HepG2 (cell line): ENCODE measurements around the gene CD9. TPM values are rescaled to one million over a fixed set of nuclear protein-coding genes. Genes with fewer than 3 reads are reported as not detected.

ENCODE experiments used
- BHLHE40 ChIP-seq: IDR thresholded peaks from 2 replicates; pipeline ENCODE4 v1.6.1; 2011; ENCODE audit warnings: low read length, improper control_type of control experiment
- GLI4 ChIP-seq: sonication (generic); formaldehyde crosslinking; IDR thresholded peaks from 2 replicates; pipeline ENCODE4 v1.5.1; 2020; ENCODE audit warnings: missing genetic modification reagents, mild to moderate bottlenecking, moderate library complexity, borderline replicate concordance
- HDAC6 ChIP-seq: fragments of 200-600 bp; sonication (generic); IDR thresholded peaks from 2 replicates; pipeline ENCODE4 v1.7.0; 2017; ENCODE audit warnings: mild to moderate bottlenecking, antibody characterized with exemption, low read length, low read depth
- JUND ChIP-seq: sonication (generic); formaldehyde crosslinking; IDR thresholded peaks from 2 replicates; pipeline ENCODE4 v1.8.0; 2022; ENCODE audit warnings: mild to moderate bottlenecking, missing genetic modification reagents
- NFYC ChIP-seq: IDR thresholded peaks from 2 replicates; pipeline ENCODE4 v1.6.1; 2016; ENCODE audit warnings: missing genetic modification reagents, missing compliant biosample characterization
- PHB2 ChIP-seq: fragments of 450-650 bp; IDR thresholded peaks from 2 replicates; pipeline ENCODE4 v1.6.1; 2018; ENCODE audit not compliant: partially characterized antibody
- POLR2A ChIP-seq, 2 experiments: IDR thresholded peaks; 2 replicates each; pipeline ENCODE4 v1.6.1; 2011; ENCODE audit warnings: low read depth in 2 of 2, low read length in 2 of 2, mild to moderate bottlenecking in 1 of 2, moderate library complexity in 1 of 2; ENCODE audit not compliant: insufficient read depth in 1 of 2
- RNF2 ChIP-seq: fragments of 450-650 bp; conservative IDR thresholded peaks from 2 replicates; pipeline ENCODE4 v1.6.1; 2016; ENCODE audit warnings: low read depth
- SNRNP70 ChIP-seq: fragments of 200-400 bp; formaldehyde crosslinking; IDR thresholded peaks from 2 replicates; pipeline ENCODE4 v1.6.1; 2017; ENCODE audit warnings: mild to moderate bottlenecking, low read depth, low read length, moderate library complexity
- ZMYM3 ChIP-seq: sonication (generic); formaldehyde crosslinking; IDR thresholded peaks from 2 replicates; pipeline ENCODE4 v1.5.1; 2020; ENCODE audit warnings: mild to moderate bottlenecking, missing genetic modification reagents
- ZNF562 ChIP-seq: sonication (generic); formaldehyde crosslinking; IDR thresholded peaks from 2 replicates; pipeline ENCODE4 v1.8.0; 2022; ENCODE audit warnings: missing genetic modification reagents, borderline replicate concordance
- ZNF761 ChIP-seq: sonication (generic); formaldehyde crosslinking; conservative IDR thresholded peaks from 2 replicates; pipeline ENCODE4 v1.4.0; 2020; ENCODE audit warnings: mild to moderate bottlenecking, missing genetic modification reagents
- polyA plus RNA-seq, 8 experiments: library from polyadenylated mRNA; depleted of rRNA in 3 of 8; stranded (reverse) in 7 of 8; unstranded in 1 of 8; fragments of >200 nt; fragmentation: Illumina TruSeq in 4 of 8; extraction: Trizol in 4 of 8; gene quantifications; 2 replicates each; pipeline versions ENCODE4 v1.2.1 to v1.2.3, GENCODE V29; 2011 to 2016; ENCODE audit warnings: low read depth in 4 of 8, missing spikeins in 1 of 8, mixed read lengths in 1 of 8; ENCODE audit not compliant: insufficient read depth in 1 of 8
- total RNA-seq, 5 experiments: library from RNA; depleted of rRNA; stranded (reverse); fragments of >200 nt; fragmentation: Illumina TruSeq; extraction: Trizol; gene quantifications; 2 replicates each; pipeline ENCODE4 v1.2.3, GENCODE V29; 2016; ENCODE audit warnings: low read depth in 1 of 5
- TF ChIP-seq, protein P1 (sequence below): IDR thresholded peaks from 2 replicates; pipeline ENCODE4 v1.6.1; 2016; ENCODE audit warnings: low read depth, borderline replicate concordance
- TF ChIP-seq, protein P2 (sequence below): sonication (generic); formaldehyde crosslinking; conservative IDR thresholded peaks from 2 replicates; pipeline ENCODE4 v1.4.0; 2020; ENCODE audit warnings: missing genetic modification reagents
- TF ChIP-seq, protein P3 (sequence below): sonication (generic); formaldehyde crosslinking; conservative IDR thresholded peaks from 2 replicates; pipeline ENCODE4 v1.8.0; 2022; ENCODE audit warnings: mild to moderate bottlenecking, moderate library complexity, missing genetic modification reagents
- TF ChIP-seq, protein P4 (sequence below): sonication (generic); formaldehyde crosslinking; IDR thresholded peaks from 2 replicates; pipeline ENCODE4 v1.4.0; 2020; ENCODE audit warnings: missing genetic modification reagents, borderline replicate concordance
- TF ChIP-seq, protein P5 (sequence below): sonication (generic); formaldehyde crosslinking; IDR thresholded peaks from 2 replicates; pipeline ENCODE4 v1.4.0; 2020; ENCODE audit warnings: missing genetic modification reagents

Gene CD9
- total and polyA plus RNA-seq, 2 of the 13 experiments (the other 11 are each of a cell fraction or from before 2014, with no cell fraction given) = 5.8 to 38.3 TPM

DNA sequence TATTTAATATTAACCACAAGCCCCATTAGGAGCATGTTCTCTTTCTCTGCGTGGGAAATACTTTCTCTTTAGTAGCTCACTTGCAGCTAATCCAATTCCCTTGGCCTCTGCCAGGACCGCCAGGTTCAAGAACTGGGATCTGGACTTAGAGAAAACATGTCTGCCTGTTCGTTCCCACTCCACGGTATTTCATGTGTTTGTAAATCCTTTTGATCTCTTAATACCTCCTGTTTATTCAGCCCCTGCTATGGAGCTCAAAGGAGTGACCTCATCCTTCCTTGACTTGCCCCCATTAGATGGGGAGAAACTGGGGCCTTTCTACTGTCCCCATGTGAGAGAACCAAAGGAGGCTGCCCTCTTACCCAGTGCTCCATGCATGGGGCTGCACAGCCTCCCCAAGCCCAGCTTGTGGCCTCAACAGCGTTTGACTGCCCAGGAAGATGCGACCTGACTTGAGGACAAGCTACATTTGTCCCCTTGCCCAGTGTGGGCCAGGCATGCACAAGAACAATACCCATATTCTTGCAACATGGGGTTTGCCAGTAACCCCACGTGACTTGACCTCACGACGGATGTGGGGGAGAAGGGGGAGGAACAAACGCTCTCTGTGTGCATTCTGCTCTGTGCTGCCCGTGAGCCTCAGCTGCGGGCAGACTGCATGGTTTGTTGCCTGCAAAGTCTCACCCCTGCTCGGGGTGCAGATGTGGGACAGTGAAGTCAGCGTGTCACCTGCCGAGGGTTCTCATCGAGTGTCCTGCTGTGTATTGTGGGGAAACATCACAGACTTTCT, 30.3 kb downstream of the CD9 start (continued):
- TF ChIP-seq GLI4 (no peak), HDAC6 (no peak), NFYC (CRISPR knock-in tag) (no peak), ZNF562 (CRISPR knock-in tag) (no peak), SNRNP70 (no peak), ZMYM3 (CRISPR knock-in tag) (peak; percentile 68), BHLHE40 (peak; percentile 93), RNF2 (0 out of 2 replicates have a peak, but pooled peaks have one; percentile 44), ZNF761 (CRISPR knock-in tag) (no peak), JUND (peak; percentile 69), PHB2 (no peak), POLR2A (IDR thresholded peaks at IDR 0.05; ENCODE audit: insufficient read depth in 1 of 2, low read depth in 2 of 2, low read length in 2 of 2) (peak in 1 of 2 experiments; percentile 39; a peak in 2 of 4 replicates)
- TF ChIP-seq, protein P1, sequence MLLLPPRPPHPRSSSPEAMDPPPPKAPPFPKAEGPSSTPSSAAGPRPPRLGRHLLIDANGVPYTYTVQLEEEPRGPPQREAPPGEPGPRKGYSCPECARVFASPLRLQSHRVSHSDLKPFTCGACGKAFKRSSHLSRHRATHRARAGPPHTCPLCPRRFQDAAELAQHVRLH (CRISPR knock-in tag) = no peak
- TF ChIP-seq, protein P2, sequence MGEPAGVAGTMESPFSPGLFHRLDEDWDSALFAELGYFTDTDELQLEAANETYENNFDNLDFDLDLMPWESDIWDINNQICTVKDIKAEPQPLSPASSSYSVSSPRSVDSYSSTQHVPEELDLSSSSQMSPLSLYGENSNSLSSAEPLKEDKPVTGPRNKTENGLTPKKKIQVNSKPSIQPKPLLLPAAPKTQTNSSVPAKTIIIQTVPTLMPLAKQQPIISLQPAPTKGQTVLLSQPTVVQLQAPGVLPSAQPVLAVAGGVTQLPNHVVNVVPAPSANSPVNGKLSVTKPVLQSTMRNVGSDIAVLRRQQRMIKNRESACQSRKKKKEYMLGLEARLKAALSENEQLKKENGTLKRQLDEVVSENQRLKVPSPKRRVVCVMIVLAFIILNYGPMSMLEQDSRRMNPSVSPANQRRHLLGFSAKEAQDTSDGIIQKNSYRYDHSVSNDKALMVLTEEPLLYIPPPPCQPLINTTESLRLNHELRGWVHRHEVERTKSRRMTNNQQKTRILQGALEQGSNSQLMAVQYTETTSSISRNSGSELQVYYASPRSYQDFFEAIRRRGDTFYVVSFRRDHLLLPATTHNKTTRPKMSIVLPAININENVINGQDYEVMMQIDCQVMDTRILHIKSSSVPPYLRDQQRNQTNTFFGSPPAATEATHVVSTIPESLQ (CRISPR knock-in tag) = no peak
- TF ChIP-seq, protein P3, sequence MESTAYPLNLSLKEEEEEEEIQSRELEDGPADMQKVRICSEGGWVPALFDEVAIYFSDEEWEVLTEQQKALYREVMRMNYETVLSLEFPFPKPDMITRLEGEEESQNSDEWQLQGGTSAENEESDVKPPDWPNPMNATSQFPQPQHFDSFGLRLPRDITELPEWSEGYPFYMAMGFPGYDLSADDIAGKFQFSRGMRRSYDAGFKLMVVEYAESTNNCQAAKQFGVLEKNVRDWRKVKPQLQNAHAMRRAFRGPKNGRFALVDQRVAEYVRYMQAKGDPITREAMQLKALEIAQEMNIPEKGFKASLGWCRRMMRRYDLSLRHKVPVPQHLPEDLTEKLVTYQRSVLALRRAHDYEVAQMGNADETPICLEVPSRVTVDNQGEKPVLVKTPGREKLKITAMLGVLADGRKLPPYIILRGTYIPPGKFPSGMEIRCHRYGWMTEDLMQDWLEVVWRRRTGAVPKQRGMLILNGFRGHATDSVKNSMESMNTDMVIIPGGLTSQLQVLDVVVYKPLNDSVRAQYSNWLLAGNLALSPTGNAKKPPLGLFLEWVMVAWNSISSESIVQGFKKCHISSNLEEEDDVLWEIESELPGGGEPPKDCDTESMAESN (CRISPR knock-in tag) = peak; percentile 63; the same call in 1 of the 2 replicates
- TF ChIP-seq, protein P4, sequence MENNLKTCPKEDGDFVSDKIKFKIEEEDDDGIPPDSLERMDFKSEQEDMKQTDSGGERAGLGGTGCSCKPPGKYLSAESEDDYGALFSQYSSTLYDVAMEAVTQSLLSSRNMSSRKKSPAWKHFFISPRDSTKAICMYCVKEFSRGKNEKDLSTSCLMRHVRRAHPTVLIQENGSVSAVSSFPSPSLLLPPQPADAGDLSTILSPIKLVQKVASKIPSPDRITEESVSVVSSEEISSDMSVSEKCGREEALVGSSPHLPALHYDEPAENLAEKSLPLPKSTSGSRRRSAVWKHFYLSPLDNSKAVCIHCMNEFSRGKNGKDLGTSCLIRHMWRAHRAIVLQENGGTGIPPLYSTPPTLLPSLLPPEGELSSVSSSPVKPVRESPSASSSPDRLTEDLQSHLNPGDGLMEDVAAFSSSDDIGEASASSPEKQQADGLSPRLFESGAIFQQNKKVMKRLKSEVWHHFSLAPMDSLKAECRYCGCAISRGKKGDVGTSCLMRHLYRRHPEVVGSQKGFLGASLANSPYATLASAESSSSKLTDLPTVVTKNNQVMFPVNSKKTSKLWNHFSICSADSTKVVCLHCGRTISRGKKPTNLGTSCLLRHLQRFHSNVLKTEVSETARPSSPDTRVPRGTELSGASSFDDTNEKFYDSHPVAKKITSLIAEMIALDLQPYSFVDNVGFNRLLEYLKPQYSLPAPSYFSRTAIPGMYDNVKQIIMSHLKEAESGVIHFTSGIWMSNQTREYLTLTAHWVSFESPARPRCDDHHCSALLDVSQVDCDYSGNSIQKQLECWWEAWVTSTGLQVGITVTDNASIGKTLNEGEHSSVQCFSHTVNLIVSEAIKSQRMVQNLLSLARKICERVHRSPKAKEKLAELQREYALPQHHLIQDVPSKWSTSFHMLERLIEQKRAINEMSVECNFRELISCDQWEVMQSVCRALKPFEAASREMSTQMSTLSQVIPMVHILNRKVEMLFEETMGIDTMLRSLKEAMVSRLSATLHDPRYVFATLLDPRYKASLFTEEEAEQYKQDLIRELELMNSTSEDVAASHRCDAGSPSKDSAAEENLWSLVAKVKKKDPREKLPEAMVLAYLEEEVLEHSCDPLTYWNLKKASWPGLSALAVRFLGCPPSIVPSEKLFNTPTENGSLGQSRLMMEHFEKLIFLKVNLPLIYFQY = no peak; the same call in 1 of the 2 replicates
- TF ChIP-seq, protein P5, sequence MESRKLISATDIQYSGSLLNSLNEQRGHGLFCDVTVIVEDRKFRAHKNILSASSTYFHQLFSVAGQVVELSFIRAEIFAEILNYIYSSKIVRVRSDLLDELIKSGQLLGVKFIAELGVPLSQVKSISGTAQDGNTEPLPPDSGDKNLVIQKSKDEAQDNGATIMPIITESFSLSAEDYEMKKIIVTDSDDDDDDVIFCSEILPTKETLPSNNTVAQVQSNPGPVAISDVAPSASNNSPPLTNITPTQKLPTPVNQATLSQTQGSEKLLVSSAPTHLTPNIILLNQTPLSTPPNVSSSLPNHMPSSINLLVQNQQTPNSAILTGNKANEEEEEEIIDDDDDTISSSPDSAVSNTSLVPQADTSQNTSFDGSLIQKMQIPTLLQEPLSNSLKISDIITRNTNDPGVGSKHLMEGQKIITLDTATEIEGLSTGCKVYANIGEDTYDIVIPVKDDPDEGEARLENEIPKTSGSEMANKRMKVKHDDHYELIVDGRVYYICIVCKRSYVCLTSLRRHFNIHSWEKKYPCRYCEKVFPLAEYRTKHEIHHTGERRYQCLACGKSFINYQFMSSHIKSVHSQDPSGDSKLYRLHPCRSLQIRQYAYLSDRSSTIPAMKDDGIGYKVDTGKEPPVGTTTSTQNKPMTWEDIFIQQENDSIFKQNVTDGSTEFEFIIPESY (CRISPR knock-in tag) = 0 out of 2 replicates have a peak, but pooled peaks have one; percentile 39
